Caco-2 (cell line): Measurements from ENCODE around the gene NOP58. TPM values are rescaled to one million over a fixed set of nuclear protein-coding genes. Genes with fewer than 3 reads are reported as not detected.

Experiments
- BruUV-seq: library from RNA; stranded (reverse); fragments of 400-500 nt; replicated peaks from 2 replicates; lab custom pipeline; 2021; lab: Mats Ljungman, UMichigan
- CTCF ChIA-PET: fragments of 300-600 bp; sonication (Branson Sonifier 250); formaldehyde crosslinking; loops from one replicate; lab custom pipeline; 2022; ENCODE audit warnings: antibody characterized with exemption; lab: Charles Lee
- POLR2A ChIA-PET: fragments of 300-600 bp; sonication (Branson Sonifier 250); formaldehyde crosslinking; loops from one replicate; lab custom pipeline; 2022; ENCODE audit warnings: antibody characterized with exemption; lab: Charles Lee
- DNase-seq, 2 experiments: peaks; one replicate each; pipeline versions ENCODE4 v3.0.0 to v3.0.0-alpha.2; 2020 to 2022
- H3K27me3 ChIP-seq: replicated peaks from 2 replicates; pipeline ENCODE4 v1.6.0; 2011; ENCODE audit warnings: low read length; ENCODE audit not compliant: control insufficient read depth, insufficient read depth
- H3K36me3 ChIP-seq: 2 replicates; pipeline ENCODE4 v1.5.1; 2011; ENCODE audit warnings: low read length; ENCODE audit not compliant: control insufficient read depth, insufficient read depth
- H3K4me1 ChIP-seq: fragments of 250-450 bp; sonication (Bioruptor Pico); 2 replicates; pipeline ENCODE4 v1.5.1; 2020; ENCODE audit warnings: mild to moderate bottlenecking
- H3K4me3 ChIP-seq: 2 replicates; pipeline ENCODE4 v1.5.1; 2011; ENCODE audit warnings: low read depth, mild to moderate bottlenecking, control low read depth, low read length
- H3K9me3 ChIP-seq: fragments of 250-450 bp; sonication (Bioruptor Pico); 2 replicates; pipeline ENCODE4 v1.5.1; 2020; ENCODE audit warnings: mild to moderate bottlenecking, moderate library complexity
- H3K27ac Mint-ChIP-seq: one replicate; pipeline ENCODE4 v1.8.0; 2022; ENCODE audit warnings: mixed read lengths; ENCODE audit not compliant: unreplicated experiment
- H3K27me3 Mint-ChIP-seq: one replicate; pipeline ENCODE4 v1.8.0; 2022; ENCODE audit warnings: mixed read lengths; ENCODE audit not compliant: insufficient read depth, unreplicated experiment
- H3K36me3 Mint-ChIP-seq: one replicate; pipeline ENCODE4 v1.8.0; 2022; ENCODE audit warnings: mild to moderate bottlenecking, mixed read lengths; ENCODE audit not compliant: insufficient read depth, unreplicated experiment
- H3K4me1 Mint-ChIP-seq: one replicate; pipeline ENCODE4 v1.8.0; 2022; ENCODE audit warnings: low read depth, mixed read lengths; ENCODE audit not compliant: unreplicated experiment
- H3K4me3 Mint-ChIP-seq: one replicate; pipeline ENCODE4 v1.8.0; 2022; ENCODE audit warnings: mild to moderate bottlenecking, moderate library complexity, mixed read lengths; ENCODE audit not compliant: unreplicated experiment
- H3K9me3 Mint-ChIP-seq: one replicate; pipeline ENCODE4 v1.8.0; 2022; ENCODE audit warnings: mixed read lengths; ENCODE audit not compliant: unreplicated experiment
- intact Hi-C: fragments of 100-400 bp; cut with micrococcal nuclease; formaldehyde crosslinking; loops from one replicate; pipeline ENCODE4 v1.10.0; 2022; ENCODE audit not compliant: unreplicated experiment
- total RNA-seq: library from RNA; stranded (reverse); gene quantifications from 2 replicates; pipeline ENCODE4 v1.2.3, GENCODE V29; 2022
- TF ChIP-seq, protein P1 (sequence below), 2 experiments: fragments of 200-600 bp in 1 of 2; IDR thresholded peaks; 1 replicate in 1 of 2; 2 replicates in 1 of 2; pipeline versions ENCODE4 v1.5.1 to v1.8.0; 2011 to 2022; ENCODE audit warnings: antibody characterized with exemption in 1 of 2, control low read depth in 1 of 2, inconsistent platforms in 1 of 2, low read depth in 1 of 2, low read length in 1 of 2, mild to moderate bottlenecking in 1 of 2, moderate library complexity in 1 of 2; ENCODE audit not compliant: insufficient read depth in 1 of 2, severe bottlenecking in 1 of 2, unreplicated experiment in 1 of 2

NOP58 gene
- total RNA-seq, 1 experiment from 2014 or later, result 147 TPM

DNA sequence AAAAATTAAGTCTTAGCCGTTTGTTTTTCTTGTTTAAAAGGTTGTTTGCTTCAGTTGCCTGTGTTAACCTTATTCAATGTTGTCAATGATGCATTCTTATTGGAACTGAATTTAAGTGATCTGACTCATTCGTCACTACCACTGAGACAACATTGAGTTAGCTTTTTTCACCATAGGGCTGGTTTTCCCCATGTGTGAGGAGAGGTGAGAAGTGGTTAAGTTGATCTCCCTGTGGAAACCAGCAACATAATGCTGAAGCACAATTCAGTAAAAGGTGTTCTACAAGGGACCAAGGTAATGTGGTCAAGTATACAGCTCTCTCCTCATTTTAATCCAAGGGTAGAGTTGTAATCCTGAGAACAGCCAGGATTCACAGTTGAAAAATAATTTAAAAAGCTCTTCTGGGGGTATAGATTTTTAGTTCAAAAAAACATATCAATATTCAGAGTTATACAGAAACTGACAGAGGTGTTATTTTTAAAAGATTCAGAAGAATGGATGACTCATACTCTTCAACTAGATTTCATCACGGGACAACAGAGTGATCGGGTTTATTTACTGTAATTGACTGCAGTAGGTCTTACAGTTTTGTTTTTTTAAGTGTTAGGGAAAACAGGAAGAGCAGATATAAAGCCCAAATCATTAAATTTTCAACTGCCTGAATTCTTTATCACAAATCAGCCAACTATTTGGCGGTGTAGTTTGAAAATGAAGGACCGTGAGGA is 12.6 kb downstream of the NOP58 start:
- DNase-seq, result no peak
- Mint-ChIP-seq H3K27ac (no peak overlapping the region), H3K36me3 (peaks cover 80% of the 10 kb centered on the region), H3K4me1 (peaks cover 6% of the 10 kb centered on the region), H3K27me3 (no peaks in the 10 kb centered on the region), H3K9me3 (no peaks in the 10 kb centered on the region), H3K4me3 (no peak overlapping the region)
- TF ChIP-seq, protein P1, sequence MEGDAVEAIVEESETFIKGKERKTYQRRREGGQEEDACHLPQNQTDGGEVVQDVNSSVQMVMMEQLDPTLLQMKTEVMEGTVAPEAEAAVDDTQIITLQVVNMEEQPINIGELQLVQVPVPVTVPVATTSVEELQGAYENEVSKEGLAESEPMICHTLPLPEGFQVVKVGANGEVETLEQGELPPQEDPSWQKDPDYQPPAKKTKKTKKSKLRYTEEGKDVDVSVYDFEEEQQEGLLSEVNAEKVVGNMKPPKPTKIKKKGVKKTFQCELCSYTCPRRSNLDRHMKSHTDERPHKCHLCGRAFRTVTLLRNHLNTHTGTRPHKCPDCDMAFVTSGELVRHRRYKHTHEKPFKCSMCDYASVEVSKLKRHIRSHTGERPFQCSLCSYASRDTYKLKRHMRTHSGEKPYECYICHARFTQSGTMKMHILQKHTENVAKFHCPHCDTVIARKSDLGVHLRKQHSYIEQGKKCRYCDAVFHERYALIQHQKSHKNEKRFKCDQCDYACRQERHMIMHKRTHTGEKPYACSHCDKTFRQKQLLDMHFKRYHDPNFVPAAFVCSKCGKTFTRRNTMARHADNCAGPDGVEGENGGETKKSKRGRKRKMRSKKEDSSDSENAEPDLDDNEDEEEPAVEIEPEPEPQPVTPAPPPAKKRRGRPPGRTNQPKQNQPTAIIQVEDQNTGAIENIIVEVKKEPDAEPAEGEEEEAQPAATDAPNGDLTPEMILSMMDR (IDR thresholded peaks at IDR 0.05; ENCODE audit: insufficient read depth in 1 of 2, low read depth in 1 of 2, low read length in 1 of 2, severe bottlenecking in 1 of 2, unreplicated experiment in 1 of 2), result no peak
- Histone ChIP-seq H3K4me3 (no peak overlapping the region), H3K27me3 (no peaks in the 10 kb centered on the region), H3K4me1 (no peaks in the 10 kb centered on the region), H3K9me3 (no peaks in the 10 kb centered on the region), H3K36me3 (peaks cover 3% of the 10 kb centered on the region)
- intact Hi-C loops, result no loop called here
- POLR2A ChIA-PET, result interaction anchor here (0.6 kb wide), 1 partner anchor 252 kb away, joined by 3 read pairs; no protein-coding TSS in a partner anchor
- TSS peak; percentile 9 for BruUV-seq
- CTCF ChIA-PET, result interaction anchor here (0.6 kb wide), 1 partner anchor 126 kb away, joined by 3 read pairs; no protein-coding TSS in a partner anchor

GRCh38 chr2:202278944-202279343 is 13.4 kb downstream of the NOP58 start:
- TF ChIP-seq, protein P1 (IDR thresholded peaks at IDR 0.05; ENCODE audit: insufficient read depth in 1 of 2, low read depth in 1 of 2, low read length in 1 of 2, severe bottlenecking in 1 of 2, unreplicated experiment in 1 of 2), result peak; percentile 55 to 59
- H3K36me3 ChIP-seq, result peaks cover 3% of the 10 kb centered on the region
- DNase-seq, result peak in 1 of 2 experiments; percentile 41
- no peaks in the 10 kb centered on the region for H3K27me3 ChIP-seq
- H3K27ac Mint-ChIP-seq, result no peak overlapping the region
- no peak overlapping the region for H3K4me3 Mint-ChIP-seq
- intact Hi-C loops, result no loop called here
- H3K36me3 Mint-ChIP-seq, result peaks cover 87% of the 10 kb centered on the region
- CTCF ChIA-PET, result no interaction called here
- no peaks in the 10 kb centered on the region for H3K27me3 Mint-ChIP-seq
- H3K9me3 ChIP-seq, result no peaks in the 10 kb centered on the region
- no peak overlapping the region for H3K4me3 ChIP-seq
- POLR2A ChIA-PET, result interaction anchor here (0.6 kb wide), 1 partner anchor 251 kb away, joined by 3 read pairs; no protein-coding TSS in a partner anchor
- H3K9me3 Mint-ChIP-seq, result no peaks in the 10 kb centered on the region
- peaks cover 6% of the 10 kb centered on the region for H3K4me1 Mint-ChIP-seq
- no TSS peak for BruUV-seq
- no peaks in the 10 kb centered on the region for H3K4me1 ChIP-seq

DNA sequence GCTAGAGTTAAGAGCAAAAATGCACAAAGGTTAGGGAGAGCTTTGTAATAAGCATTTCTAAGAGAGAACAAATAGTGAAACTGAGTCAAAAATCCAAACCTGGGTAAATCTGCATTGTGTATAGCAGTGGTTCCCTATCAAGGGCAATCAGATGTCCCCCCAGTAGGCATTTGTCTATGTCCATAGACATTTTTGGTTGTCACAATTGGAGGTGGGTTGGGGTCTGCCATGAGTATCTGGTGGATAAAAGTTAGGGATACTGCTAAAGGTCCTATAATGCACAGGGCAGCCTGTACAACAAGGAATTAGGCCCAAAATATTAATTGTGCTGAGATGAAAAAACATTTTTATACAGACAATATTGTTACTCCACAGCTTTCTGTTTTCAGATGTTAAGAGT is 21.0 kb downstream of the NOP58 start:
- Mint-ChIP-seq H3K27me3 (no peaks in the 10 kb centered on the region), H3K27ac (no peak overlapping the region), H3K36me3 (peaks cover 99% of the 10 kb centered on the region), H3K4me1 (no peaks in the 10 kb centered on the region), H3K9me3 (no peaks in the 10 kb centered on the region), H3K4me3 (no peak overlapping the region)
- TF ChIP-seq, protein P1 (IDR thresholded peaks at IDR 0.05; ENCODE audit: insufficient read depth in 1 of 2, low read depth in 1 of 2, low read length in 1 of 2, severe bottlenecking in 1 of 2, unreplicated experiment in 1 of 2), result no peak
- intact Hi-C loops, result no loop called here
- ChIA-PET POLR2A (no interaction called here), CTCF (no interaction called here)
- H3K27me3 ChIP-seq, result no peaks in the 10 kb centered on the region
- DNase-seq, result no peak
- no peak overlapping the region for H3K4me3 ChIP-seq
- BruUV-seq, result no TSS peak
- H3K36me3 ChIP-seq, result peaks cover 2% of the 10 kb centered on the region; the same call in 1 of the 2 replicates
- H3K4me1 ChIP-seq, result no peaks in the 10 kb centered on the region
- no peaks in the 10 kb centered on the region for H3K9me3 ChIP-seq
